SIG-M5 treated with dmso at 0.1 percent for 504 hours (cell line): ENCODE measurements around the gene BMP7.
A peak's percentile ranks its signal among the peaks of the same experiment; 100 is the strongest.

Experiments
- DNase-seq: peaks from one replicate; lab custom pipeline; 2025; ENCODE audit not compliant: unreplicated experiment; lab: John Stamatoyannopoulos, UW

BMP7 gene

GRCh38 chr20:57131601-57132391 is 134.6 kb downstream of the BMP7 start:
- DNase-seq: no peak

GRCh38 chr20:57131077-57131476 is 135.4 kb downstream of the BMP7 start:
- no peak for DNase-seq

GRCh38 chr20:57130160-57130772 is 136.2 kb downstream of the BMP7 start:
- DNase-seq: peak; percentile 62

GRCh38 chr20:57129303-57129702 is 137.1 kb downstream of the BMP7 start:
- no peak for DNase-seq

GRCh38 chr20:57128044-57128757 is 138.2 kb downstream of the BMP7 start:
- no peak for DNase-seq

- no peak for DNase-seq
These were observed 139.9 kb downstream of the BMP7 start for GRCh38 chr20:57126481-57127092.

GRCh38 chr20:57124800-57125517 is 141.5 kb downstream of the BMP7 start:
- no peak for DNase-seq

GRCh38 chr20:57124366-57124765 is 142.1 kb downstream of the BMP7 start:
- no peak for DNase-seq

GRCh38 chr20:57123504-57123903 is 142.9 kb downstream of the BMP7 start:
- DNase-seq: no peak

- DNase-seq: no peak
These were observed 143.6 kb downstream of the BMP7 start for GRCh38 chr20:57122536-57123489.

- no peak for DNase-seq
These were observed 147.5 kb downstream of the BMP7 start for GRCh38 chr20:57118964-57119363.
